Fibroblast of lung (primary cell): ENCODE data around the gene TWIST1.

Experiments
- CTCF ChIP-seq, 2 donors: IDR thresholded peaks in 1 of 2; conservative IDR thresholded peaks in 1 of 2; 1 replicate in 1 of 2; 2 replicates in 1 of 2; pipeline ENCODE4 v1.5.1; 2011 to 2012; ENCODE audit warnings: low read length in 2 of 2, control low read depth in 1 of 2, inconsistent platforms in 1 of 2, low read depth in 1 of 2, mild to moderate bottlenecking in 1 of 2
- EZH2 ChIP-seq: IDR thresholded peaks from 2 replicates; pipeline ENCODE4 v1.5.1; 2012; ENCODE audit warnings: low read length, control low read depth, mild to moderate bottlenecking; ENCODE audit errors: missing control alignments

GRCh38 chr7:19089797-19090196 is 27.6 kb downstream of the TWIST1 start:
- TF ChIP-seq CTCF (conservative IDR thresholded peaks at IDR 0.05 in 1 of 2, IDR thresholded peaks at IDR 0.05 in 1 of 2; ENCODE audit: low read depth in 1 of 2, low read length in 2 of 2) (no peak), EZH2 (no peak)
